Sigmoid colon (tissue), 4 donors: Measurements from ENCODE around the gene SPI1.

Source experiments
- CTCF ChIP-seq, 4 experiments: fragments of 450-650 bp in 3 of 4; fragments of 200-600 bp in 1 of 4; IDR thresholded peaks; one replicate each; pipeline ENCODE4 v1.5.1; 2016 to 2019; ENCODE audit warnings: antibody characterized with exemption in 4 of 4, mild to moderate bottlenecking in 3 of 4, moderate library complexity in 2 of 4
- EP300 ChIP-seq, 4 donors: sonication (generic); formaldehyde crosslinking; IDR thresholded peaks; one replicate each; pipeline ENCODE4 v1.6.1; 2017; ENCODE audit warnings: antibody characterized with exemption in 4 of 4
- POLR2A ChIP-seq, 2 donors: fragments of 450-650 bp; IDR thresholded peaks; one replicate each; pipeline ENCODE4 v1.6.1; 2016; ENCODE audit warnings: antibody characterized with exemption in 2 of 2, mild to moderate bottlenecking in 2 of 2, moderate library complexity in 2 of 2

- TF ChIP-seq CTCF (IDR thresholded peaks at IDR 0.05) (no peak), EP300 (IDR thresholded peaks at IDR 0.05) (no peak), POLR2A (IDR thresholded peaks at IDR 0.05) (no peak)
Observed at GRCh38 chr11:47384498-47384897, 6.2 kb upstream of the SPI1 start.
